CD4-positive, alpha-beta memory T cell (primary cell): ENCODE measurements around the gene ZNF107. TPM values are rescaled to one million over a fixed set of nuclear protein-coding genes. Genes with fewer than 3 reads are reported as not detected.
"Not testable (repeated sequence)": the region's sequence is repeated elsewhere in the genome, so short reads cannot be mapped to it uniquely, and the experiment has no call there.

Experiments used
- CTCF ChIA-PET: fragments of 350-600 bp; sonication (Branson Sonifier 250); formaldehyde crosslinking; loops from one replicate; lab custom pipeline; 2021; ENCODE audit warnings: inconsistent platforms; ENCODE audit not compliant: partially characterized antibody; lab: Charles Lee
- POLR2A ChIA-PET: fragments of 350-600 bp; sonication (Branson Sonifier 250); formaldehyde crosslinking; loops from one replicate; lab custom pipeline; 2021; ENCODE audit not compliant: partially characterized antibody; lab: Charles Lee
- DNase-seq, 5 donors: peaks; one replicate each; pipeline versions ENCODE4 v3.0.0 to v3.0.0-alpha.2; 2020 to 2022; ENCODE audit warnings: mixed read lengths in 1 of 5
- H3K27ac ChIP-seq: one replicate; pipeline ENCODE4 v1.7.0; 2013; ENCODE audit warnings: low read depth, low read length
- H3K27me3 ChIP-seq: 2 replicates; pipeline ENCODE4 v1.7.0; 2013; ENCODE audit warnings: mild to moderate bottlenecking, low read length, moderate library complexity; ENCODE audit not compliant: insufficient read depth
- H3K36me3 ChIP-seq: 2 replicates; pipeline ENCODE4 v1.7.0; 2013; ENCODE audit warnings: mild to moderate bottlenecking, low read length, moderate library complexity; ENCODE audit not compliant: insufficient read depth
- H3K4me1 ChIP-seq: 2 replicates; pipeline ENCODE4 v1.7.0; 2013; ENCODE audit warnings: mild to moderate bottlenecking, low read length, moderate library complexity; ENCODE audit not compliant: insufficient read depth
- H3K4me3 ChIP-seq, 2 donors: one replicate each; pipeline ENCODE4 v1.7.0; 2013; ENCODE audit warnings: low read length in 2 of 2, mild to moderate bottlenecking in 1 of 2
- H3K9me3 ChIP-seq, 2 donors: one replicate each; pipeline ENCODE4 v1.7.0; 2013; ENCODE audit warnings: low read length in 2 of 2, control low read depth in 1 of 2; ENCODE audit not compliant: control insufficient read depth in 1 of 2
- H3K27ac Mint-ChIP-seq, 7 donors: one replicate each; pipeline ENCODE4 v1.8.0; 2020 to 2021; ENCODE audit warnings: mixed read lengths in 7 of 7, mild to moderate bottlenecking in 6 of 7, inconsistent platforms in 3 of 7, moderate library complexity in 3 of 7
- H3K27me3 Mint-ChIP-seq, 2 donors: one replicate each; pipeline ENCODE4 v1.8.0; 2020 to 2021; ENCODE audit warnings: mixed read lengths in 2 of 2
- H3K36me3 Mint-ChIP-seq, 2 donors: one replicate each; pipeline ENCODE4 v1.8.0; 2020 to 2021; ENCODE audit warnings: mixed read lengths in 2 of 2, inconsistent platforms in 1 of 2, mild to moderate bottlenecking in 1 of 2
- H3K4me1 Mint-ChIP-seq, 4 donors: one replicate each; pipeline ENCODE4 v1.8.0; 2020 to 2021; ENCODE audit warnings: mixed read lengths in 4 of 4, mild to moderate bottlenecking in 1 of 4
- H3K4me3 Mint-ChIP-seq, 8 donors: one replicate each; pipeline ENCODE4 v1.8.0; 2020 to 2021; ENCODE audit warnings: mixed read lengths in 8 of 8, mild to moderate bottlenecking in 7 of 8, moderate library complexity in 6 of 8, inconsistent platforms in 3 of 8
- H3K9me3 Mint-ChIP-seq, 8 donors: one replicate each; pipeline ENCODE4 v1.8.0; 2020 to 2021; ENCODE audit warnings: mixed read lengths in 8 of 8, mild to moderate bottlenecking in 5 of 8, inconsistent platforms in 3 of 8, moderate library complexity in 1 of 8
- intact Hi-C: fragments of 100-400 bp; cut with micrococcal nuclease; formaldehyde crosslinking; loops from one replicate; pipeline ENCODE4 v1.15.1; 2023
- polyA plus RNA-seq, 2 donors: library from polyadenylated mRNA; unstranded; fragments of 300-500 nt; fragmentation: Illumina TruSeq; gene quantifications; one replicate each; pipeline ENCODE4 v1.2.3, GENCODE V29; 2021
- total RNA-seq, 2 experiments: library from RNA; stranded (reverse); gene quantifications; one replicate each; pipeline ENCODE4 v1.2.3, GENCODE V29; 2021

The ZNF107 gene
- total and polyA plus RNA-seq, 4 experiments from 2014 or later: 4.0 to 30.9 (median 20.2) TPM

GRCh38 chr7:64729089-64729848 lies 63.3 kb downstream of the ZNF107 start:
- no peak overlapping the region for H3K4me3 ChIP-seq
- H3K27me3 ChIP-seq: no peaks in the 10 kb centered on the region
- intact Hi-C loops: no loop called here
- no peak for DNase-seq
- H3K9me3 Mint-ChIP-seq: peaks cover 9 to 64% (median 51%) of the 10 kb centered on the region in 8 donors
- H3K27me3 Mint-ChIP-seq: no peaks in the 10 kb centered on the region
- ChIA-PET CTCF (no interaction called here), POLR2A (interaction anchor here (0.6 kb wide), 1 partner anchor 660 kb away, joined by 3 read pairs; no protein-coding TSS in a partner anchor)
- H3K27ac Mint-ChIP-seq: no peak overlapping the region
- H3K9me3 ChIP-seq: peaks cover 0 to 9% of the 10 kb centered on the region in 2 donors
- no peaks in the 10 kb centered on the region for H3K4me1 ChIP-seq
- no peaks in the 10 kb centered on the region for H3K36me3 ChIP-seq
- no peak overlapping the region for H3K27ac ChIP-seq
- H3K4me1 Mint-ChIP-seq: no peaks in the 10 kb centered on the region
- no peak overlapping the region for H3K4me3 Mint-ChIP-seq
- H3K36me3 Mint-ChIP-seq: peaks cover 4 to 5% of the 10 kb centered on the region in 2 donors

- Histone ChIP-seq H3K4me1 (no peaks in the 10 kb centered on the region), H3K9me3 (peaks cover 0 to 5% of the 10 kb centered on the region in 2 donors), H3K4me3 (no peak overlapping the region), H3K27me3 (no peaks in the 10 kb centered on the region), H3K27ac (no peak overlapping the region), H3K36me3 (no peaks in the 10 kb centered on the region)
- Mint-ChIP-seq H3K27me3 (no peaks in the 10 kb centered on the region), H3K4me1 (no peaks in the 10 kb centered on the region), H3K27ac (no peak overlapping the region), H3K36me3 (no peaks in the 10 kb centered on the region), H3K4me3 (no peak overlapping the region), H3K9me3 (peaks cover 0 to 39% (median 23%) of the 10 kb centered on the region in 8 donors)
- ChIA-PET POLR2A (no interaction called here), CTCF (no interaction called here)
- no peak for DNase-seq
- intact Hi-C loops: no loop called here
Measured at GRCh38 chr7:64733550-64734240, 67.8 kb downstream of the ZNF107 start.

DNA sequence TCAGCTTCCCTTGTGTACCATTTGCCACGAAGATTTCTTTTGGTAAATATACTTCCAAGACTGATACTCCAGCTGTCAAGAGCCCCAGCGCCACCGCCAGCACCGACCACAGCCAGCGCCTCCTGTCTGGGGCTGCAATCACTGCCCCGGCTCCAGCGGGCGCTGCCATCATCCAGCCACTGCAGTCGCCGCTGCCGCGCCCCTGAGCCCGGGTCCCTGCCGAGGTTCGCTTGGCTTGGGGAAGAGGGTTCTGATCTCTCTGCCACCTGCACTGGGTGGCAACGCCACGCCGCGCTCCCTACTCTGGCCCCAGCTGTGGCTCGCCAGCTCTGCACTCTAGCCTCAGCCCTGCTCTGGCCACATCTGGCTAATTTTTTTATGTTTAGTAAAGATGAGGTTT lies 70.6 kb downstream of the ZNF107 start:
- Histone ChIP-seq H3K27ac (no peak overlapping the region), H3K4me3 (no peak overlapping the region), H3K4me1 (no peaks in the 10 kb centered on the region), H3K27me3 (no peaks in the 10 kb centered on the region), H3K36me3 (no peaks in the 10 kb centered on the region), H3K9me3 (no peaks in the 10 kb centered on the region)
- Mint-ChIP-seq H3K4me3 (no peak overlapping the region), H3K27ac (no peak overlapping the region), H3K36me3 (no peaks in the 10 kb centered on the region), H3K27me3 (no peaks in the 10 kb centered on the region), H3K4me1 (no peaks in the 10 kb centered on the region), H3K9me3 (peaks cover 0 to 23% (median 12%) of the 10 kb centered on the region in 8 donors)
- POLR2A ChIA-PET: no interaction called here
- intact Hi-C loops: no loop called here
- CTCF ChIA-PET: no interaction called here
- DNase-seq: no peak

DNA sequence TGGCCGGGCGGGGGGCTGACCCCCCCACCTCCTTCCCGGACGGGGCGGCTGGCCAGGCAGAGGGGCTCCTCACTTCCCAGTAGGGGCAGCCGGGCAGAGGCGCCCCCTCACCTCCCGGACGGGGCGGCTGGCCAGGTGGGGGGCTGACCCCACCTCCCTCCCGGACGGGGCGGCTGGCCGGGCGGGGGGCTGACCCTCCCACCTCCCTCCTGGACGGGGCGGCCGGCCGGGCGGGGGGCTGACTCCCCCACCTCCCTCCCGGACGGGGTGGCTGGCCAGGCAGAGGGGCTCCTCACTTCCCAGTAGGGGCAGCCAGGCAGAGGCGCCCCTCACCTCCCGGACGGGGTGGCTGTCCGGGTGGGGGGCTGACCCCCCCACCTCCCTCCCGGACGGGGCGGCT lies 72.5 kb downstream of the ZNF107 start:
- H3K4me3 Mint-ChIP-seq, H3K27me3 ChIP-seq, H3K27ac Mint-ChIP-seq, DNase-seq, H3K4me3 ChIP-seq, H3K4me1 ChIP-seq, H3K36me3 ChIP-seq, CTCF ChIA-PET, H3K36me3 Mint-ChIP-seq, H3K4me1 Mint-ChIP-seq, intact Hi-C loops, H3K9me3 ChIP-seq, POLR2A ChIA-PET, H3K27ac ChIP-seq, H3K27me3 Mint-ChIP-seq: not testable (repeated sequence)
- H3K9me3 Mint-ChIP-seq: peaks cover 0 to 26% (median 12%) of the 10 kb centered on the region in 8 donors

GRCh38 chr7:64738953-64739352 lies 73.0 kb downstream of the ZNF107 start:
- H3K36me3 Mint-ChIP-seq, H3K9me3 ChIP-seq, H3K27ac Mint-ChIP-seq, H3K27me3 ChIP-seq, H3K4me3 ChIP-seq, H3K4me1 ChIP-seq, H3K4me3 Mint-ChIP-seq, H3K36me3 ChIP-seq, H3K4me1 Mint-ChIP-seq, POLR2A ChIA-PET, DNase-seq, CTCF ChIA-PET, intact Hi-C loops, H3K27ac ChIP-seq, H3K27me3 Mint-ChIP-seq: not testable (repeated sequence)
- peaks cover 0 to 23% (median 9%) of the 10 kb centered on the region in 8 donors for H3K9me3 Mint-ChIP-seq

- Mint-ChIP-seq H3K4me1 (no peaks in the 10 kb centered on the region), H3K9me3 (peaks cover 0 to 39% (median 21%) of the 10 kb centered on the region in 8 donors), H3K4me3 (no peak overlapping the region), H3K27ac (no peak overlapping the region), H3K36me3 (peaks cover 0 to 1% of the 10 kb centered on the region in 2 donors), H3K27me3 (no peaks in the 10 kb centered on the region)
- H3K27ac ChIP-seq: no peak overlapping the region
- POLR2A ChIA-PET: no interaction called here
- no peak overlapping the region for H3K4me3 ChIP-seq
- no peaks in the 10 kb centered on the region for H3K9me3 ChIP-seq
- DNase-seq: no peak
- intact Hi-C loops: no loop called here
- CTCF ChIA-PET: no interaction called here
- no peaks in the 10 kb centered on the region for H3K36me3 ChIP-seq
- H3K4me1 ChIP-seq: no peaks in the 10 kb centered on the region
- no peaks in the 10 kb centered on the region for H3K27me3 ChIP-seq
Measured at GRCh38 chr7:64744680-64745079, 78.7 kb downstream of the ZNF107 start.

DNA sequence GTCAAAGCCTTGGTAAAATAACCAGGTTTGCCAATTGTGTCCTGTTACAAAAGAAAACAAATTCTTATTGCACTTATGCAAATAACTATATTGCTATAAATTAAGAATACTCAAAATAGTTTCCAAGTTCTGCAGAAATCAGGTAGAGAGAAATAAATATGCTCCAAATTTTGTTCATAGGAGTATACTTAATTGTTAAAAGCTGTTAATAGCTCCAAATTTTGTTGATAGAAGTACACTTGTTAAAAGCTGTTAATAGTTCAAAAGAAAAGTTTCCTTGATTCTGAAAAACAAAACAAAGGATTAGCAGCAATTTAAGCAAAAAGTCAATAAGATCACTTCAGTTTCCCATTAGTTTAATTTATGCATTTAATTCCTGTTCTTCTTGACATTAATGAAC lies 81.9 kb downstream of the ZNF107 start:
- no peak overlapping the region for H3K4me3 ChIP-seq
- H3K9me3 ChIP-seq: no peaks in the 10 kb centered on the region
- ChIA-PET CTCF (no interaction called here), POLR2A (no interaction called here)
- H3K9me3 Mint-ChIP-seq: peaks cover 0 to 35% (median 17%) of the 10 kb centered on the region in 8 donors
- H3K36me3 ChIP-seq: no peaks in the 10 kb centered on the region
- no peaks in the 10 kb centered on the region for H3K27me3 ChIP-seq
- no peak overlapping the region for H3K27ac ChIP-seq
- DNase-seq: no peak
- no peaks in the 10 kb centered on the region for H3K27me3 Mint-ChIP-seq
- H3K36me3 Mint-ChIP-seq: peaks cover 0 to 1% of the 10 kb centered on the region in 2 donors
- H3K4me3 Mint-ChIP-seq: no peak overlapping the region
- H3K4me1 ChIP-seq: no peaks in the 10 kb centered on the region
- H3K4me1 Mint-ChIP-seq: no peaks in the 10 kb centered on the region
- intact Hi-C loops: no loop called here
- H3K27ac Mint-ChIP-seq: no peak overlapping the region
